Astrocyte of the spinal cord (primary cell): ENCODE measurements around the gene DYNC2H1.

Experiments
- DNase-seq: peaks from one replicate; pipeline ENCODE4 v3.0.0; 2011; ENCODE audit warnings: low read depth, low spot score
- H3K4me3 ChIP-seq: 2 replicates; pipeline ENCODE4 v1.5.1; 2011; ENCODE audit warnings: low read depth, mild to moderate bottlenecking, low read length, moderate library complexity
- in situ Hi-C: cut with HindIII; loops from 2 replicates; pipeline ENCODE4 v1.10.0; 2017; ENCODE audit warnings: low sequenced_read_pairs
- TF ChIP-seq, protein P1 (sequence below): IDR thresholded peaks from 2 replicates; pipeline ENCODE4 v1.5.1; 2012; ENCODE audit warnings: low read depth, mild to moderate bottlenecking, low read length, inconsistent platforms

DYNC2H1 gene

DNA sequence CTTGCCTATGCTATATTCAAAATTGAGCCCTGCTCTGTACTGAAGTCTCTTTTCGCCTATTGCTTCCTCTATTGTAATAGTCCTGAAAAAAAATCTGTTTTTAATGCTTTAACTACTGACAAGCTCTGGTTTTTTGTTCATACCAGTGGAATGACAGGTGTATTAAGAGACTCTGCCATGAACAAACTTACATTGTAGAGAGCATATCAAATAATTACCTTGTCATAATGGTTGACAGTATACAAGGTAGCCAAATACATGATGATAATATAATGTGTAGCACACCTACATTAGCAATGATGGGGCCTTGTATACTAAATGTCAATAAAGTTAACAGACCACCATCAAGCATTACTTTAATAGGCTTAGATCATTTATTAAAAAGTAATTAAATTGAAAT is 175.0 kb downstream of the DYNC2H1 start:
- in situ Hi-C loops, result no loop called here
- DNase-seq, result no peak
- TF ChIP-seq, protein P1, sequence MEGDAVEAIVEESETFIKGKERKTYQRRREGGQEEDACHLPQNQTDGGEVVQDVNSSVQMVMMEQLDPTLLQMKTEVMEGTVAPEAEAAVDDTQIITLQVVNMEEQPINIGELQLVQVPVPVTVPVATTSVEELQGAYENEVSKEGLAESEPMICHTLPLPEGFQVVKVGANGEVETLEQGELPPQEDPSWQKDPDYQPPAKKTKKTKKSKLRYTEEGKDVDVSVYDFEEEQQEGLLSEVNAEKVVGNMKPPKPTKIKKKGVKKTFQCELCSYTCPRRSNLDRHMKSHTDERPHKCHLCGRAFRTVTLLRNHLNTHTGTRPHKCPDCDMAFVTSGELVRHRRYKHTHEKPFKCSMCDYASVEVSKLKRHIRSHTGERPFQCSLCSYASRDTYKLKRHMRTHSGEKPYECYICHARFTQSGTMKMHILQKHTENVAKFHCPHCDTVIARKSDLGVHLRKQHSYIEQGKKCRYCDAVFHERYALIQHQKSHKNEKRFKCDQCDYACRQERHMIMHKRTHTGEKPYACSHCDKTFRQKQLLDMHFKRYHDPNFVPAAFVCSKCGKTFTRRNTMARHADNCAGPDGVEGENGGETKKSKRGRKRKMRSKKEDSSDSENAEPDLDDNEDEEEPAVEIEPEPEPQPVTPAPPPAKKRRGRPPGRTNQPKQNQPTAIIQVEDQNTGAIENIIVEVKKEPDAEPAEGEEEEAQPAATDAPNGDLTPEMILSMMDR, result no peak
- H3K4me3 ChIP-seq, result no peak overlapping the region

DNA sequence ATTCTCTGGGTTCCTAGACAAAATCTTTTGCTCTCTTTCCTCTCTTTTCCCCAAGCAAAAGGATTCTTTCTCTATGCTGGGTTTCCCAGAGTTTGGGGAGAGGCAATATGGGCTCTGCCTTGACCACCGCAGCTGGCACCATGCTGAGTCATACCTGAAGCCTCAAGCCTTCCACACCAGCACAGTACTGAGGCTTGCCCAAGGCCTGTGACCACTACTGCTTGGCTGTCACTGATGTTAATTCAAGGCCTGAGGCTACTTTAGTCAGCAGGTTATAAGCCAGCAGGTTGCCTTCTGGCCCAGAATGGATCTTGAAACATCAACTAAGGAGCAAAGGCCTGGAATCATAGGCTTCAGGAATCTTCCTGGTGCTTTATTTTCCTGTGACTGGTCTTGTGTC is 185.3 kb downstream of the DYNC2H1 start:
- no peak overlapping the region for H3K4me3 ChIP-seq
- DNase-seq, result no peak
- TF ChIP-seq, protein P1, result no peak
- in situ Hi-C loops, result no loop called here

DNA sequence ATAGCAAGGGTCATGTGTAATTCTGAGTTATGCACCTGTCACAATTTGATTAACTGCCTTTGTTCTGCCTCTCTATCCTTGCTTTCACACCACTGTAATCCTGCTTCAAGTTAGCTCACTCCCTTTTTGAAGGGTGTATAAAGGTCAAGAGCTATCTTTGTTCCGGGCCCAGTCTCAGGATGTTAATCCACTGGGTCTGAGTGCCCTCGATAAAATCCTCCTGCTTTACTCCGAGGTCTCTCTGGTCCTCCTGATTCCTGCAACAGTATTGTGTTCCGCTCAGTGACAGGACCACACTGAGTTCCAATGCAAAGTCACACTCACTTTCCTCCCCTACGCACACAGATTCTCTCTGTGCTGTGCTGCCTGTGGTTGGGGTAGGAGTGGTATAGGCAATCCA is 186.5 kb downstream of the DYNC2H1 start:
- TF ChIP-seq, protein P1, result no peak
- in situ Hi-C loops, result no loop called here
- DNase-seq, result no peak
- no peak overlapping the region for H3K4me3 ChIP-seq

DNA sequence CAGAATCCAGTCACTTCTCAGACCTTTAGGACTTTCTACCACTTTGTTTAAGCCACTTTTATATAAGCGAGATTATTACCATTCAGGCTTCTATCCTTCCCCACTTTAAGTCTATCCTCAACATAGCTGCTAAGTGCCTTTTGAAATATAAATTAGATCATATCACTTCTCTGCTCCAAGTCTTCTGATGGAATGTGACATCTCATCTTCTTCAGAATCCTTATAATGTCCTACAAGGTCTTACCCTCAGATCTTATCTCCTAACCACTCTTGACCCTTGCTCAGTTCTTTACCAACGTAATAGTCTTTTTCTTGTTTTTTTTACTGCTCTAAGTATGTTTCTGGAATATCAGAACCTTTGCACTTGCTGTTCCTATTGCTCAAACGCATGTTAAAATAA is 188.7 kb downstream of the DYNC2H1 start:
- TF ChIP-seq, protein P1, result no peak
- no peak overlapping the region for H3K4me3 ChIP-seq
- DNase-seq, result no peak
- in situ Hi-C loops, result no loop called here

DNA sequence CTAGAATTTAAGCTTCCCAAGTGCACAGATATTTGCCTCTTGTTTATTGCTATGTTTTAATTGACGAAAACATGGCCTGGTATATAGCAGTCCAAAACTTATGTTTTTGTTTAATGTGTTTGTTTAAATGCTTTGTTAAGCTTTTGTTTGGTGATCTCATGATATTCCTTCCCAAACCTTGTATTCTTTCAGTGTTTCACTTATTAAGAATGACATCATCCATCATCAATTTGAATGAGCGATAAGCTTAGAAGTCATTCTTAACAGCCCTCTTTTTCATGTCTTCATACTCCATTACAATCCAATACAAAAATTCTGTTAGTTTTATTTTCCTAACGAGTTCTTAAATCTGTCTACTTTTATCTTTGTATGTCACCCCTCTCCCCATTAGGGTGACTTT is 206.0 kb downstream of the DYNC2H1 start:
- TF ChIP-seq, protein P1, result no peak

DNA sequence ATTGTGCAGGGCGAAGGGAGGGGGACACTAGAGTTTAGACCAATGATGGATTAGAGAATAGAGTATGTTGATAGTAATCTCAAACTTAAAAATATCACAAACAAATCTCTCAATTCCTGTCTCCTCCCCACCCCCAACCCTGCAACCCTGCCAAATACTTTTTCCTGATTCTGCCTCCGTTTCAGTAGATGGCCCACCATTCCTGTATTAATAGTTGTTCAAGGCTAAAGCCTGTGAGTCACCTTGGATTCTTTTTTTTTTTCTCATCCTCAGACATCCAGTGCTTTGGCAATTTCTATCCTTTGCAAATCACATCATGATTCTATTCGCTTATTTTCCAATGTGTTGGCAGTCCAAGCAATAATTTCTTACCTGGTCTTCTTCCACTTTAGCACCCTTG is 207.9 kb downstream of the DYNC2H1 start:
- in situ Hi-C loops, result no loop called here
- TF ChIP-seq, protein P1, result no peak
- no peak overlapping the region for H3K4me3 ChIP-seq
- no peak for DNase-seq

More for the DNA sequence above, 206.0 kb downstream of the DYNC2H1 start:
- in situ Hi-C loops, result no loop called here
- no peak overlapping the region for H3K4me3 ChIP-seq
- DNase-seq, result no peak

DNA sequence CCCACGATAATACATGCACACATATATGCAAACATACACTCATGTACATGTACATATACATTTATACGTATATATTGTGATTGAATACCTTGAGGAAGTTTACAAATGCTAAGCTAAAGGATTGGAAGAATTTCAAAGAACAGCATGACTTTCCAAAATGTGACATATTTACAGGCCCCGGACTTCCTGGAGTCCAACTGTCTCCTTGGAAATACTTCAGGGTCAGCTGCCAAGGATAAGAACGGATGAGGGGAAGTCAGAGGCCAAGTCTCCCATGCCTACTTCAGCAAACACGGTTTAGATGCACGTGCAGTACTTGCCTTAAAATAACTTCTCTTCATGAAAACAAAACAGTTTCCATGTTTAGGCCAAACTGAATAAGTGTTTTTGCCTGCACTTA is 213.6 kb downstream of the DYNC2H1 start:
- TF ChIP-seq, protein P1, result no peak
- in situ Hi-C loops, result no loop called here
- DNase-seq, result no peak
- H3K4me3 ChIP-seq, result no peak overlapping the region
